Natural killer cell (primary cell): ENCODE results near the gene PDC. TPM values are rescaled to one million over a fixed set of nuclear protein-coding genes. Genes with fewer than 3 reads are reported as not detected.
"Not testable (repeated sequence)": the region's sequence is repeated elsewhere in the genome, so short reads cannot be mapped to it uniquely, and the experiment has no call there.

Experiments used
- ATAC-seq, 3 donors: fragments of 150-1000 bp in 2 of 3; fragments of 200-7000 bp in 1 of 3; cut with Tn5 transposase; 1 replicate in 1 of 3; 2 replicates in 2 of 3; pipeline ENCODE4 v1.10.0; 2021; ENCODE audit warnings: mild to moderate bottlenecking in 2 of 3, moderate library complexity in 2 of 3
- DNase-seq, 2 donors: peaks; one replicate each; pipeline versions ENCODE4 v3.0.0 to v3.0.0-alpha.2; 2013 to 2021; ENCODE audit warnings: mixed read lengths in 1 of 2
- H3K27ac ChIP-seq: one replicate; pipeline ENCODE4 v1.5.1; 2013; ENCODE audit warnings: mild to moderate bottlenecking, low read length
- H3K27me3 ChIP-seq: one replicate; pipeline ENCODE4 v1.6.1; 2013; ENCODE audit warnings: low read length; ENCODE audit not compliant: control insufficient read depth, insufficient read depth
- H3K36me3 ChIP-seq: one replicate; pipeline ENCODE4 v1.6.1; 2013; ENCODE audit warnings: low read length; ENCODE audit not compliant: control insufficient read depth, insufficient read depth
- H3K4me1 ChIP-seq: one replicate; pipeline ENCODE4 v1.6.1; 2013; ENCODE audit warnings: low read length; ENCODE audit not compliant: control insufficient read depth, insufficient read depth
- H3K4me3 ChIP-seq: one replicate; pipeline ENCODE4 v1.5.1; 2013; ENCODE audit warnings: low read length
- H3K9me3 ChIP-seq: one replicate; pipeline ENCODE4 v1.6.1; 2013; ENCODE audit warnings: low read length; ENCODE audit not compliant: control insufficient read depth, insufficient read depth
- H3K27ac Mint-ChIP-seq, 2 donors: one replicate each; pipeline ENCODE4 v1.8.0; 2022; ENCODE audit warnings: mild to moderate bottlenecking in 2 of 2, mixed read lengths in 2 of 2, moderate library complexity in 1 of 2
- H3K27me3 Mint-ChIP-seq, 2 donors: one replicate each; pipeline ENCODE4 v1.8.0; 2022; ENCODE audit warnings: low read depth in 2 of 2, mixed read lengths in 2 of 2
- H3K36me3 Mint-ChIP-seq: one replicate; pipeline ENCODE4 v1.8.0; 2022; ENCODE audit warnings: mixed read lengths
- H3K4me1 Mint-ChIP-seq, 2 donors: one replicate each; pipeline ENCODE4 v1.8.0; 2022; ENCODE audit warnings: mixed read lengths in 2 of 2
- H3K4me3 Mint-ChIP-seq: one replicate; pipeline ENCODE4 v1.8.0; 2022; ENCODE audit warnings: mild to moderate bottlenecking, moderate library complexity, mixed read lengths
- H3K9me3 Mint-ChIP-seq, 2 donors: one replicate each; pipeline ENCODE4 v1.8.0; 2022; ENCODE audit warnings: mixed read lengths in 2 of 2
- CTCF ChIP-seq: fragments of 200-600 bp; IDR thresholded peaks from one replicate; pipeline ENCODE4 v1.8.0; 2022; ENCODE audit warnings: antibody characterized with exemption
- WGBS: methylation state at CpG from one replicate; pipeline ENCODE4 v1.1.7; 2013; ENCODE audit warnings: missing lambda C conversion rate; ENCODE audit not compliant: insufficient coverage; 5-methylcytosine and 5-hydroxymethylcytosine counted together
- intact Hi-C: fragments of 100-400 bp; cut with micrococcal nuclease; formaldehyde crosslinking; loops from one replicate; pipeline ENCODE4 v1.14.2; 2022
- total RNA-seq, 4 donors: library from RNA; stranded (reverse); fragments of 120-200 nt in 1 of 4; gene quantifications; one replicate each; pipeline versions ENCODE4 v1.2.3 to v1.2.4, GENCODE V29; 2013 to 2022

PDC gene
- total RNA-seq, 3 donors from 2014 or later (not counting 1 experiment from before 2014, with no cell fraction given), result not detected

GRCh38 chr1:186404454-186405051, 56.4 kb downstream of the PDC start:
- no peaks in the 10 kb centered on the region for H3K4me1 Mint-ChIP-seq
- 57% methylated on average over 2 of the region's 5 CpGs for WGBS
- no peak overlapping the region for H3K4me3 Mint-ChIP-seq
- peak overlapping the region in 1 of 2 donors; percentile 57 for H3K27ac Mint-ChIP-seq
- Histone ChIP-seq H3K27ac (no peak overlapping the region), H3K4me1 (no peaks in the 10 kb centered on the region), H3K9me3 (no peaks in the 10 kb centered on the region), H3K27me3 (no peaks in the 10 kb centered on the region), H3K36me3 (peaks cover 44% of the 10 kb centered on the region), H3K4me3 (no peak overlapping the region)
- peak in 1 of 2 donors; percentile 60 for DNase-seq
- no peaks in the 10 kb centered on the region for H3K9me3 Mint-ChIP-seq
- intact Hi-C loops, result loop anchor here (1.0 kb wide), 1 partner anchor 582 kb away; no protein-coding TSS in a partner anchor
- peak; percentile 83 to 95 (median 87) for ATAC-seq
- TF ChIP-seq CTCF, result peak; percentile 81
- H3K27me3 Mint-ChIP-seq, result no peaks in the 10 kb centered on the region
- H3K36me3 Mint-ChIP-seq, result peaks cover 9% of the 10 kb centered on the region

DNA sequence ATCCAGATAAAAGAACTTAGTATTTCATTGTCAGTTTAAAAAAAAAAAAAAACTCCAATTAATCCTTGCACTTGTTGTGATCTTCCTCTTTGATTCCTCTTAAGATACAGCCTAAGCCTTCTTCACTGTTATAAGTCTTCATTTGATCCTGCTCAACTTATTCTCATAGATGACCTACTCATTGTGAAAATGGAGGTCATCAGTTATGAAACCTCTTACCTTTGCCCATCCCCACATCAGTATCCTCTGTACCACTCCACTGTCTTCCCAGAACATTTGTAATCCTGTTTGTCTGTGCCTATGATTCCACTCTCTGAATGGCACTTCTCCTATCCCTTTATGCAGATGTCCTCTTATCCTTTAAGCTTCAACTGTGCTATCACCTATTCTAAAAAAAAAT, 57.3 kb downstream of the PDC start:
- H3K27me3 ChIP-seq, result no peaks in the 10 kb centered on the region
- intact Hi-C loops, result loop anchor here (1.0 kb wide), 1 partner anchor 583 kb away; no protein-coding TSS in a partner anchor
- H3K27me3 Mint-ChIP-seq, result no peaks in the 10 kb centered on the region
- no peak overlapping the region for H3K4me3 Mint-ChIP-seq
- H3K36me3 ChIP-seq, result peaks cover 40% of the 10 kb centered on the region
- ATAC-seq (no peak), DNase-seq (no peak)
- H3K27ac ChIP-seq, result no peak overlapping the region
- H3K9me3 ChIP-seq, result no peaks in the 10 kb centered on the region
- H3K27ac Mint-ChIP-seq, result no peak overlapping the region
- no peak for TF ChIP-seq CTCF
- no peaks in the 10 kb centered on the region for H3K9me3 Mint-ChIP-seq
- no peaks in the 10 kb centered on the region for H3K4me1 Mint-ChIP-seq
- H3K4me1 ChIP-seq, result no peaks in the 10 kb centered on the region
- no peak overlapping the region for H3K4me3 ChIP-seq
- peaks cover 9% of the 10 kb centered on the region for H3K36me3 Mint-ChIP-seq

DNA sequence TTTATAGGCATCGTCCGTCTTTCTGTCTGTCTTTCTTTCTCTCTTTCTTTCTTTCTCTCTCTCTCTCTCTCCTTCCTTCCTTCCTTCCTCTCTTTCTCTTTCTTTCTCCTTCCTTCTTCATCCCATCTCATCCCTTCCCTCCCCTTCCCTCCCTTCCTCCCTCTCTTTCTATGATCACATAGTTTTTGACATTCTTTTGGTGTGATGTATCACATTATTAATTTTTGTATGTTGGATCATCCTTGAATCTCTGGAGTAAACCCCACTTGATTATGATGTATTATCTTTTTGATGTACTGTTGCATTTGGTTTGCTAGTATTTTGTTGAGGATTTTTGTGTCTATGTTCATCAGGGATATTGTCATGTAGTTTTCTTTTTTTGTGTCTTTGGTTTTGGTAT, 59.5 kb downstream of the PDC start:
- H3K27ac ChIP-seq, H3K4me1 ChIP-seq, H3K27me3 Mint-ChIP-seq, H3K4me3 Mint-ChIP-seq, H3K27me3 ChIP-seq, H3K4me3 ChIP-seq, H3K27ac Mint-ChIP-seq, intact Hi-C loops, H3K9me3 ChIP-seq, H3K9me3 Mint-ChIP-seq, DNase-seq, H3K36me3 Mint-ChIP-seq, ATAC-seq, H3K4me1 Mint-ChIP-seq: not testable (repeated sequence)
- peaks cover 33% of the 10 kb centered on the region for H3K36me3 ChIP-seq
- 97% methylated on average over 2 of the region's 2 CpGs for WGBS

Other genes with a start within 250 kb of the PDC start
- not detected for gene PRG4, start 164.8 kb downstream of the PDC start, total RNA-seq
- gene TPR, start 85.9 kb downstream of the PDC start, total RNA-seq, result 100 to 1,000 TPM in 2 of 3 donors, 10 to 100 TPM in 1; 96.8 to 137 (median 116) TPM
- gene ODR4, start 85.3 kb downstream of the PDC start, total RNA-seq, result 10 to 100 TPM; 20.3 to 24.4 (median 21.0) TPM
- gene PTGS2, start 219.3 kb upstream of the PDC start, total RNA-seq, result 10 to 100 TPM in 1 of 3 donors, 1 to 10 TPM in 2; 4.0 to 32.8 (median 6.9) TPM